Gastrocnemius medialis (tissue), 4 donors: Measurements from ENCODE around the gene KRT82.

ENCODE experiments used
- POLR2A ChIP-seq, 2 donors: fragments of 450-650 bp; IDR thresholded peaks; one replicate each; pipeline ENCODE4 v1.6.1; 2017; ENCODE audit warnings: antibody characterized with exemption in 2 of 2, mild to moderate bottlenecking in 2 of 2, moderate library complexity in 2 of 2
- TF ChIP-seq, protein P1 (sequence below), 5 experiments: fragments of 450-650 bp in 3 of 5; fragments of 200-600 bp in 2 of 5; sonication (generic) in 2 of 5; IDR thresholded peaks in 4 of 5; conservative IDR thresholded peaks in 1 of 5; 1 replicate in 4 of 5; 2 replicates in 1 of 5; pipeline ENCODE4 v1.5.1; 2016 to 2019; ENCODE audit warnings: antibody characterized with exemption in 5 of 5, mild to moderate bottlenecking in 3 of 5, moderate library complexity in 3 of 5

DNA sequence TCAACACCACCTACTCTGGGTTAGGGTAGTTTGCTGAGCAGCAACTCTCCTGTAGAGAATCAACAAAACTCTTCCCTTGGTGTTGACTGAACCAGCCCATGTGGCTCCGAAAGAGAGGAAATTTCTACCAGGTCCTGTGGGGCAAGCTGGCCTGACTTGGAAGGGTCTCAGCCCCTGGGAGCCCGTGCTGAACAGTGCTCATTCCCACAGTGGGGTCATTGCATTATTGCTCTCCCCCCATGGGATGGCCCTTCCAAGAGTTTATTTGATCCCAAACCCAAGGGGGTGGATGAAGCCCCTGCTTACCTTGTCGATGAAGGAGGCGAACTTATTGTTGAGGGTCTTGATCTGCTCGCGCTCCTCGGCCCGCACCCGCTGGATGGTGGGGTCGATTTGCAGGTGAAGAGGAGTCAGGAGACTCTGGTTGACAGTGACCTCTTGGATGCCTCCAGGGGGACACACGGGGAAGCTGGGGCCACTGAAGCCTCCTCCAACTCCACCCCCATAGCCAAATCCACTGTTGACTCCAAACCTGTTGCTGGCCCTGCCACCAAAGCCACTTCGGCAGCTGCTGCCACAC, 27.5 kb upstream of the KRT82 start:
- TF ChIP-seq, protein P1, sequence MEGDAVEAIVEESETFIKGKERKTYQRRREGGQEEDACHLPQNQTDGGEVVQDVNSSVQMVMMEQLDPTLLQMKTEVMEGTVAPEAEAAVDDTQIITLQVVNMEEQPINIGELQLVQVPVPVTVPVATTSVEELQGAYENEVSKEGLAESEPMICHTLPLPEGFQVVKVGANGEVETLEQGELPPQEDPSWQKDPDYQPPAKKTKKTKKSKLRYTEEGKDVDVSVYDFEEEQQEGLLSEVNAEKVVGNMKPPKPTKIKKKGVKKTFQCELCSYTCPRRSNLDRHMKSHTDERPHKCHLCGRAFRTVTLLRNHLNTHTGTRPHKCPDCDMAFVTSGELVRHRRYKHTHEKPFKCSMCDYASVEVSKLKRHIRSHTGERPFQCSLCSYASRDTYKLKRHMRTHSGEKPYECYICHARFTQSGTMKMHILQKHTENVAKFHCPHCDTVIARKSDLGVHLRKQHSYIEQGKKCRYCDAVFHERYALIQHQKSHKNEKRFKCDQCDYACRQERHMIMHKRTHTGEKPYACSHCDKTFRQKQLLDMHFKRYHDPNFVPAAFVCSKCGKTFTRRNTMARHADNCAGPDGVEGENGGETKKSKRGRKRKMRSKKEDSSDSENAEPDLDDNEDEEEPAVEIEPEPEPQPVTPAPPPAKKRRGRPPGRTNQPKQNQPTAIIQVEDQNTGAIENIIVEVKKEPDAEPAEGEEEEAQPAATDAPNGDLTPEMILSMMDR (IDR thresholded peaks at IDR 0.05 in 4 of 5, conservative IDR thresholded peaks at IDR 0.05 in 1 of 5) = no peak
- no peak for TF ChIP-seq POLR2A (IDR thresholded peaks at IDR 0.05)
